Tibial nerve (tissue), 4 donors: ENCODE data around the gene ZC3H12A.

Source experiments
- EP300 ChIP-seq, 2 donors: sonication (generic); formaldehyde crosslinking; IDR thresholded peaks; one replicate each; pipeline ENCODE4 v1.6.1; 2017; ENCODE audit warnings: antibody characterized with exemption in 2 of 2, mild to moderate bottlenecking in 1 of 2
- POLR2A ChIP-seq, 2 donors: fragments of 450-650 bp; IDR thresholded peaks; one replicate each; pipeline ENCODE4 v1.6.1; 2017; ENCODE audit warnings: antibody characterized with exemption in 2 of 2, mild to moderate bottlenecking in 2 of 2, moderate library complexity in 2 of 2
- TF ChIP-seq, protein P1 (sequence below), 5 experiments: fragments of 200-600 bp in 3 of 5; fragments of 450-650 bp in 2 of 5; sonication (generic) in 3 of 5; IDR thresholded peaks; one replicate each; pipeline ENCODE4 v1.5.1; 2016 to 2019; ENCODE audit warnings: antibody characterized with exemption in 5 of 5, mild to moderate bottlenecking in 3 of 5, moderate library complexity in 2 of 5

DNA sequence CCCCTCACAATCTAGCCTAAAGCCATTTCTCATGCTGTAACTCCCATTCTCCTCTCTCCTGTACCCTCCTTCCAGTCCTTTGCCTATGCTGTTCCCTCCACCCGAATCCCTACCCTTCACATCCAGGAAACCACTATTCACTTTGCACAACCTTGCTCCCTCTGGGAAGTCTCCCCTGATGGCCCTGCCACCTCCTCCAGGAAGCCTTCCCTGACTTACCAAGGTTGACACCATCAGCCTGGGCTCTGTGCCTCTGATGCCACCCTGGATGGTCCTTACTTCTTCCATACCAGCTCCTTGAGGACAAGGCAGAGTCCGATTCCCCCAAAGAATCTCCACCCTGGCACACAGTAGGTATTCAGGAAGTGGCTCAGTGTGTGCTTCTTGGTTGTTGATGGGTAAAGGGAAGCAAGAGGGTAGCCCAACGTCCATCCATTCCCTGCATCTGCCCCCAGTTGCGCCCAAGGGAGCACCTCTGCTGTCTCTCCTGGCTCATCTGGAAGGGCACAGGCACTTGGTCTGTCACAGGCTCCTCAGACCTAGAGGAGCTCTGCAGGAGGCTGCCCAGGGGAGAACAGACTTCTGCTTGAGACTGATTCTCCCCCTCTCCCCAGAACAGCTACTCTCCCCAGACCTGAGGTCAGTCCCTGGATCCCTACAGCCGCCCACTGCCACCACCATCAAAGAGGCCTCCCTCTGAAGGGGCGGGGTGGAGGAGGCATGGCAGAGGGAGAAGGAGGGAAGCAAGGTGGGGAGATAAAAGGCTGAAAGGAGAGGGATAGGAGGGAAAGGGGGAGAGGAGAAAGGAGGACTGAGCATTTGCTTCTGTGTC lies 36.1 kb upstream of the ZC3H12A start:
- TF ChIP-seq, protein P1, sequence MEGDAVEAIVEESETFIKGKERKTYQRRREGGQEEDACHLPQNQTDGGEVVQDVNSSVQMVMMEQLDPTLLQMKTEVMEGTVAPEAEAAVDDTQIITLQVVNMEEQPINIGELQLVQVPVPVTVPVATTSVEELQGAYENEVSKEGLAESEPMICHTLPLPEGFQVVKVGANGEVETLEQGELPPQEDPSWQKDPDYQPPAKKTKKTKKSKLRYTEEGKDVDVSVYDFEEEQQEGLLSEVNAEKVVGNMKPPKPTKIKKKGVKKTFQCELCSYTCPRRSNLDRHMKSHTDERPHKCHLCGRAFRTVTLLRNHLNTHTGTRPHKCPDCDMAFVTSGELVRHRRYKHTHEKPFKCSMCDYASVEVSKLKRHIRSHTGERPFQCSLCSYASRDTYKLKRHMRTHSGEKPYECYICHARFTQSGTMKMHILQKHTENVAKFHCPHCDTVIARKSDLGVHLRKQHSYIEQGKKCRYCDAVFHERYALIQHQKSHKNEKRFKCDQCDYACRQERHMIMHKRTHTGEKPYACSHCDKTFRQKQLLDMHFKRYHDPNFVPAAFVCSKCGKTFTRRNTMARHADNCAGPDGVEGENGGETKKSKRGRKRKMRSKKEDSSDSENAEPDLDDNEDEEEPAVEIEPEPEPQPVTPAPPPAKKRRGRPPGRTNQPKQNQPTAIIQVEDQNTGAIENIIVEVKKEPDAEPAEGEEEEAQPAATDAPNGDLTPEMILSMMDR (IDR thresholded peaks at IDR 0.05): no peak
- TF ChIP-seq POLR2A (IDR thresholded peaks at IDR 0.05) (no peak), EP300 (IDR thresholded peaks at IDR 0.05) (no peak)
